MCF 10A (cell line): ENCODE measurements around the gene MIB1. TPM values are rescaled to one million over a fixed set of nuclear protein-coding genes. Genes with fewer than 3 reads are reported as not detected.

Experiments used
- BruUV-seq: library from RNA; stranded (reverse); fragments of 400-500 nt; replicated peaks from 2 replicates; lab custom pipeline; 2021; lab: Mats Ljungman, UMichigan
- CTCF ChIA-PET: fragments of 300-600 bp; sonication (Branson Sonifier 250); formaldehyde crosslinking; extraction: SDS; loops from one replicate; lab custom pipeline; 2021; ENCODE audit warnings: antibody characterized with exemption, inconsistent platforms; lab: Yijun Ruan, JAX
- POLR2A ChIA-PET: fragments of 300-600, 350-650 bp; sonication (Branson Sonifier 250); formaldehyde crosslinking; extraction: SDS; loops from one replicate; lab custom pipeline; 2020; ENCODE audit warnings: antibody characterized with exemption, inconsistent platforms; lab: Yijun Ruan, JAX
- DNase-seq: peaks from one replicate; pipeline ENCODE4 v3.0.0-alpha.2; 2018; ENCODE audit not compliant: unreplicated experiment
- H3K27ac Mint-ChIP-seq: one replicate; pipeline ENCODE4 v1.8.0; 2022; ENCODE audit warnings: mild to moderate bottlenecking, low read depth, mixed read lengths; ENCODE audit not compliant: unreplicated experiment
- H3K27me3 Mint-ChIP-seq: one replicate; pipeline ENCODE4 v1.8.0; 2022; ENCODE audit warnings: mixed read lengths; ENCODE audit not compliant: insufficient read depth, unreplicated experiment
- H3K36me3 Mint-ChIP-seq: one replicate; pipeline ENCODE4 v1.8.0; 2022; ENCODE audit warnings: mild to moderate bottlenecking, moderate library complexity, mixed read lengths; ENCODE audit not compliant: insufficient read depth, unreplicated experiment
- H3K4me1 Mint-ChIP-seq: one replicate; pipeline ENCODE4 v1.8.0; 2022; ENCODE audit warnings: mixed read lengths; ENCODE audit not compliant: insufficient read depth, unreplicated experiment
- H3K4me3 Mint-ChIP-seq: one replicate; pipeline ENCODE4 v1.8.0; 2022; ENCODE audit warnings: mild to moderate bottlenecking, moderate library complexity, mixed read lengths; ENCODE audit not compliant: unreplicated experiment
- H3K9me3 Mint-ChIP-seq: one replicate; pipeline ENCODE4 v1.8.0; 2022; ENCODE audit warnings: mixed read lengths; ENCODE audit not compliant: unreplicated experiment
- intact Hi-C: fragments of 100-400 bp; cut with micrococcal nuclease; formaldehyde crosslinking; loops from 2 replicates; pipeline ENCODE4 v1.14.1; 2022
- total RNA-seq: library from RNA; stranded (reverse); gene quantifications from 2 replicates; pipeline ENCODE4 v1.2.3, GENCODE V29; 2022
- TF ChIP-seq, protein P1 (sequence below): fragments of 200-600 bp; IDR thresholded peaks from one replicate; pipeline ENCODE4 v1.8.0; 2022; ENCODE audit warnings: antibody characterized with exemption, mild to moderate bottlenecking; ENCODE audit not compliant: unreplicated experiment

The MIB1 gene
- total RNA-seq, 1 experiment from 2014 or later, result 40.5 TPM

DNA sequence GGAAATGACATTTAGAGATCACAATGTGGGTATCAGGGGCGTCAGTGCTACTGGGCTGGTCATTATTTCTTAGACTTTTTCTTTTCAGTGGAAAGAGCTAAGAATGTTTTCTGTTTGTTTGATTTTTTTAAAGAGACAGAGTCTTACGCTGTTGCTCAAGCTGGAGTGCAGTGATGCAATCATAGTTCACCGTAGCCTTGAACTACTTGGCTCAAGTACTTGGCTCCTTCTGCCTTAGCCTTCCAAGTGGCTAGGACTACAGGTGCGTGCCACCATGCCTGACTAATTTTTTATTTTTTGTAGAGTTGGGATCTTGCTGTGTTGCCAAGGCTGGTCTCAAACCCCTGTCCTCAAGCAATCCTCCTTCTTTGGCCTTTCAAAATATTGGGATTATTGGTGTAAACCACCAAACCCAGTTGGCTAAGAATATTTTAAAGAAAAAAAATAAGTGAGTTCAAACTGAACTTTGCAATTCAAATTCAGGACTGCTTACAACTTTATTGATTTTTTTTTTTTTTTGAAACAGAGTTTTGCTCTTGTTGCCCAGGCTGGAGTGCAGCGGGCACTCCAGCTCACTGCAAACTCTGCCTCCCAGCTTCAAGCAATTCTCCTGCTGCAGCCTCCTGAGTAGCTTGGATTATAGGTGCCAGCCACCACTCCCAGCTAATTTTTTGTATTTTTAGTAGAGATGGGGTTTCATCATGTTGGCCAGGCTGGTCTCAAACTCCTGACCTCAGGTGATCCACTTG is 154.2 kb downstream of the MIB1 start:
- TF ChIP-seq, protein P1, sequence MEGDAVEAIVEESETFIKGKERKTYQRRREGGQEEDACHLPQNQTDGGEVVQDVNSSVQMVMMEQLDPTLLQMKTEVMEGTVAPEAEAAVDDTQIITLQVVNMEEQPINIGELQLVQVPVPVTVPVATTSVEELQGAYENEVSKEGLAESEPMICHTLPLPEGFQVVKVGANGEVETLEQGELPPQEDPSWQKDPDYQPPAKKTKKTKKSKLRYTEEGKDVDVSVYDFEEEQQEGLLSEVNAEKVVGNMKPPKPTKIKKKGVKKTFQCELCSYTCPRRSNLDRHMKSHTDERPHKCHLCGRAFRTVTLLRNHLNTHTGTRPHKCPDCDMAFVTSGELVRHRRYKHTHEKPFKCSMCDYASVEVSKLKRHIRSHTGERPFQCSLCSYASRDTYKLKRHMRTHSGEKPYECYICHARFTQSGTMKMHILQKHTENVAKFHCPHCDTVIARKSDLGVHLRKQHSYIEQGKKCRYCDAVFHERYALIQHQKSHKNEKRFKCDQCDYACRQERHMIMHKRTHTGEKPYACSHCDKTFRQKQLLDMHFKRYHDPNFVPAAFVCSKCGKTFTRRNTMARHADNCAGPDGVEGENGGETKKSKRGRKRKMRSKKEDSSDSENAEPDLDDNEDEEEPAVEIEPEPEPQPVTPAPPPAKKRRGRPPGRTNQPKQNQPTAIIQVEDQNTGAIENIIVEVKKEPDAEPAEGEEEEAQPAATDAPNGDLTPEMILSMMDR, result no peak
- ChIA-PET CTCF (interaction anchor here (0.6 kb wide), 1 partner anchor 1107 kb away, joined by 3 read pairs; no protein-coding TSS in a partner anchor), POLR2A (no interaction called here)
- Mint-ChIP-seq H3K36me3 (no peaks in the 10 kb centered on the region), H3K27me3 (no peaks in the 10 kb centered on the region), H3K4me1 (no peaks in the 10 kb centered on the region), H3K9me3 (no peaks in the 10 kb centered on the region), H3K27ac (no peak overlapping the region), H3K4me3 (no peak overlapping the region)
- DNase-seq, result peak; percentile 60
- intact Hi-C loops, result no loop called here
- BruUV-seq, result no TSS peak

DNA sequence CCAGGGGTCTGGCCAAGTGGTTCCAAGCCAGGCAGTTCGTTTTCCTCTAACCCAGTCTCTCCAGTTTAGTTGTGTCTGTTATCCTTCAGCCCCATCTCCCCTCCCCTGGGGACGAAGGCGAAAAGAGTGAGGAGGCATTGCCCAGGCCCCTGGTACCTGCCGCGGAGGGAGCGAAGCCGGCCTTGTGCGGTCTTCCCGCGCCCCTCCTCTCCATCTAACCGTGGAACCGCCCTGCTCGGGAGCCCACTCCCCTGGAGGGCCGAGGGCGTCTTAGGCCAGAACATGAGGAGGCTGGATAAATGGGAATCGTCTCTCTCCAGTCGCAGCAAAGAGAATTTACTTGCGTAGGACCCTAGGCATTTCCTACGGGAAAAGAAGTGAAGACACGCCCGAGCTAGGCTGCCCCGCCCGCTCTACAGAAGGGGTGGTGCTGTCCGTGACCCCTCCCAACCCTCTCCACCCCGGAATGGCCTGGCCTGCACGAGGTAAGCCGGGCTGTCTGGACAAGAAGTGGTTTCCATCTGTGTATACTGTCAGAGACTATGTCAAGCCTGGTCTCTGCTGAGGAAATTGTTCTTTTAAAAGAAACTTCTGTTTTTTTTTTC is 156.2 kb downstream of the MIB1 start:
- DNase-seq, result no peak

DNA sequence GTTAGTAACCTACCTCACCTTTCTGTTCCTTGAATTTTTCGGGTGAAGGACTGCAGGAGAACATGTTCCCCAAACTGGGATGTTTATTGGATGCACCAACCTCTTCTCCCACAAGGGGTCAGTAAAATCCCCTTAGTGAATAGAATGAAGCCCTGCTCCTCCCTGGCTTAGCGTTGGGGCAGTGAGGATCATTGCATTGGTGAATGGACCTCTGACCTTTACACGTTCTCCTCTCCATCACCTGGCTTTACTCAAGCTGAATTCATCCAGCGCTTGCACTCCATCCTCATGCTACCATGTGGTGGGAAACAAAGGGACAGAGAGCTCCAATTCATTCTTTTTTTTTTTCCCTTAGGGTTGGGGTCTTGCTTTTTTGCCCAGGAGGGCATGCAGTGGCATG is 157.2 kb downstream of the MIB1 start:
- H3K4me1 Mint-ChIP-seq, result no peaks in the 10 kb centered on the region
- no TSS peak for BruUV-seq
- intact Hi-C loops, result loop anchor here (1.0 kb wide), 3 partner anchors 58 to 806 kb away; no protein-coding TSS in a partner anchor
- CTCF ChIA-PET, result interaction anchor here (0.5 to 2.1 kb wide), 12 partner anchors 25 to 820 kb away, joined by 3 to 7 read pairs (median 4); no protein-coding TSS in a partner anchor
- TF ChIP-seq, protein P1, result peak; percentile 78
- H3K36me3 Mint-ChIP-seq, result no peaks in the 10 kb centered on the region
- POLR2A ChIA-PET, result no interaction called here
- no peak overlapping the region for H3K4me3 Mint-ChIP-seq
- H3K9me3 Mint-ChIP-seq, result no peaks in the 10 kb centered on the region
- peak; percentile 73 for DNase-seq
- no peak overlapping the region for H3K27ac Mint-ChIP-seq
- H3K27me3 Mint-ChIP-seq, result no peaks in the 10 kb centered on the region

More for the DNA sequence above, 156.2 kb downstream of the MIB1 start:
- Mint-ChIP-seq H3K4me3 (no peak overlapping the region), H3K27ac (no peak overlapping the region), H3K27me3 (no peaks in the 10 kb centered on the region), H3K36me3 (no peaks in the 10 kb centered on the region), H3K9me3 (no peaks in the 10 kb centered on the region), H3K4me1 (no peaks in the 10 kb centered on the region)
- intact Hi-C loops, result loop anchor here (1.0 kb wide), 3 partner anchors 59 to 807 kb away; no protein-coding TSS in a partner anchor
- no TSS peak for BruUV-seq
- ChIA-PET CTCF (interaction anchor here (0.6 to 2.1 kb wide), 2 partner anchors 651 to 806 kb away, joined by 3 to 5 read pairs; no protein-coding TSS in a partner anchor), POLR2A (no interaction called here)
- TF ChIP-seq, protein P1, result no peak
